ENCODE data around the gene GREB1. TPM values are rescaled to one million over a fixed set of nuclear protein-coding genes. Genes with fewer than 3 reads are reported as not detected.

The GREB1 gene
- total and polyA plus RNA-seq, 2 of the 13 experiments (the other 11 are each of a cell fraction or from before 2014, with no cell fraction given), result 31.3 to 61.2 TPM

DNA sequence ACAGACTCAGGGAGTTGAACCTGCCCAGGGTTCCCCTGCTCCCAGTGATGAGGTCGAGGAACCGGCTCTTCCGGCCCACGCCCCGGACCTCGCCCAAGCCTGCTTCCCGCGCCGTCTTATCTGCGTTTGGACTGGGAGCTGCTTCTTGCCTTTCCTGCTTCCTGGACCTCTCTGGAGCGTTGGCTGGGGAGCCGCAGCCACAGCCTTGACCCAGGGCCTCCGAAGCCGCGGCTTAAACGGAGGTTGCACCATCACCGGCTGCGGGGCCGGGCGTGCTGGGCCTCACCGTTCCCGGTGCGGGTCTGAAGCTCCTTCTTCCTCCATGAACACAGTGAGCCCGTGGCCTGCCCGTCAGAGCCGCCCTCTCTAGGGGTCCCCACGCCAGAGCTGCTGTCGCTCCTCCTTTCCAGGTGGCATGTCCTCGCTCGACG is 122.8 kb downstream of the GREB1 start (continued):
- TF ChIP-seq, protein P1, sequence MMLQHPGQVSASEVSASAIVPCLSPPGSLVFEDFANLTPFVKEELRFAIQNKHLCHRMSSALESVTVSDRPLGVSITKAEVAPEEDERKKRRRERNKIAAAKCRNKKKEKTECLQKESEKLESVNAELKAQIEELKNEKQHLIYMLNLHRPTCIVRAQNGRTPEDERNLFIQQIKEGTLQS (CRISPR knock-in tag; IDR thresholded peaks at IDR 0.05), result no peak
- TF ChIP-seq CBFB (CRISPR knock-in tag; IDR thresholded peaks at IDR 0.05) (no peak), ATRX (CRISPR knock-in tag; IDR thresholded peaks at IDR 0.05; ENCODE audit: borderline replicate concordance) (no peak), KDM1A (CRISPR knock-in tag; IDR thresholded peaks at IDR 0.05) (no peak), ZNF263 (CRISPR knock-in tag; IDR thresholded peaks at IDR 0.05) (no peak), ZNF441 (CRISPR knock-in tag; IDR thresholded peaks at IDR 0.05; ENCODE audit: borderline replicate concordance) (no peak), ZNF749 (CRISPR knock-in tag; IDR thresholded peaks at IDR 0.05; ENCODE audit: borderline replicate concordance) (no peak), TCF7 (IDR thresholded peaks at IDR 0.05; ENCODE audit: low read depth) (no peak), NR2F6 (IDR thresholded peaks at IDR 0.05) (no peak), NR2F6 (CRISPR knock-in tag; IDR thresholded peaks at IDR 0.05) (0 out of 2 replicates have a peak, but pooled peaks have one; percentile 14), ZNF34 (CRISPR knock-in tag; IDR thresholded peaks at IDR 0.05; ENCODE audit: borderline replicate concordance) (no peak), KLF12 (CRISPR knock-in tag; IDR thresholded peaks at IDR 0.05; ENCODE audit: borderline replicate concordance) (no peak), RERE (CRISPR knock-in tag; IDR thresholded peaks at IDR 0.05; ENCODE audit: low read depth) (no peak), TGIF2 (CRISPR knock-in tag; IDR thresholded peaks at IDR 0.05) (no peak), MIER3 (CRISPR knock-in tag; IDR thresholded peaks at IDR 0.05; ENCODE audit: borderline replicate concordance) (no peak), ZNF629 (CRISPR knock-in tag; conservative IDR thresholded peaks at IDR 0.05) (no peak), SOX6 (IDR thresholded peaks at IDR 0.05) (no peak), SOX6 (CRISPR knock-in tag; IDR thresholded peaks at IDR 0.05) (0 out of 2 replicates have a peak, but pooled peaks have one; percentile 12), MAZ (IDR thresholded peaks at IDR 0.05; ENCODE audit: borderline replicate concordance, low read depth, low read length) (no peak), MAZ (CRISPR knock-in tag; IDR thresholded peaks at IDR 0.05; ENCODE audit: low read depth) (no peak), ZNF75D (CRISPR knock-in tag; IDR thresholded peaks at IDR 0.05; ENCODE audit: borderline replicate concordance) (no peak)
- TF ChIP-seq, protein P2, sequence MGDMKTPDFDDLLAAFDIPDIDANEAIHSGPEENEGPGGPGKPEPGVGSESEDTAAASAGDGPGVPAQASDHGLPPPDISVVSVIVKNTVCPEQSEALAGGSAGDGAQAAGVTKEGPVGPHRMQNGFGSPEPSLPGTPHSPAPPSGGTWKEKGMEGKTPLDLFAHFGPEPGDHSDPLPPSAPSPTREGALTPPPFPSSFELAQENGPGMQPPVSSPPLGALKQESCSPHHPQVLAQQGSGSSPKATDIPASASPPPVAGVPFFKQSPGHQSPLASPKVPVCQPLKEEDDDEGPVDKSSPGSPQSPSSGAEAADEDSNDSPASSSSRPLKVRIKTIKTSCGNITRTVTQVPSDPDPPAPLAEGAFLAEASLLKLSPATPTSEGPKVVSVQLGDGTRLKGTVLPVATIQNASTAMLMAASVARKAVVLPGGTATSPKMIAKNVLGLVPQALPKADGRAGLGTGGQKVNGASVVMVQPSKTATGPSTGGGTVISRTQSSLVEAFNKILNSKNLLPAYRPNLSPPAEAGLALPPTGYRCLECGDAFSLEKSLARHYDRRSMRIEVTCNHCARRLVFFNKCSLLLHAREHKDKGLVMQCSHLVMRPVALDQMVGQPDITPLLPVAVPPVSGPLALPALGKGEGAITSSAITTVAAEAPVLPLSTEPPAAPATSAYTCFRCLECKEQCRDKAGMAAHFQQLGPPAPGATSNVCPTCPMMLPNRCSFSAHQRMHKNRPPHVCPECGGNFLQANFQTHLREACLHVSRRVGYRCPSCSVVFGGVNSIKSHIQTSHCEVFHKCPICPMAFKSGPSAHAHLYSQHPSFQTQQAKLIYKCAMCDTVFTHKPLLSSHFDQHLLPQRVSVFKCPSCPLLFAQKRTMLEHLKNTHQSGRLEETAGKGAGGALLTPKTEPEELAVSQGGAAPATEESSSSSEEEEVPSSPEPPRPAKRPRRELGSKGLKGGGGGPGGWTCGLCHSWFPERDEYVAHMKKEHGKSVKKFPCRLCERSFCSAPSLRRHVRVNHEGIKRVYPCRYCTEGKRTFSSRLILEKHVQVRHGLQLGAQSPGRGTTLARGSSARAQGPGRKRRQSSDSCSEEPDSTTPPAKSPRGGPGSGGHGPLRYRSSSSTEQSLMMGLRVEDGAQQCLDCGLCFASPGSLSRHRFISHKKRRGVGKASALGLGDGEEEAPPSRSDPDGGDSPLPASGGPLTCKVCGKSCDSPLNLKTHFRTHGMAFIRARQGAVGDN (CRISPR knock-in tag; IDR thresholded peaks at IDR 0.05), result peak; percentile 58; the same call in 1 of the 2 replicates

All from HepG2 (cell line).